ENCODE results near the gene DCBLD1.

DNA sequence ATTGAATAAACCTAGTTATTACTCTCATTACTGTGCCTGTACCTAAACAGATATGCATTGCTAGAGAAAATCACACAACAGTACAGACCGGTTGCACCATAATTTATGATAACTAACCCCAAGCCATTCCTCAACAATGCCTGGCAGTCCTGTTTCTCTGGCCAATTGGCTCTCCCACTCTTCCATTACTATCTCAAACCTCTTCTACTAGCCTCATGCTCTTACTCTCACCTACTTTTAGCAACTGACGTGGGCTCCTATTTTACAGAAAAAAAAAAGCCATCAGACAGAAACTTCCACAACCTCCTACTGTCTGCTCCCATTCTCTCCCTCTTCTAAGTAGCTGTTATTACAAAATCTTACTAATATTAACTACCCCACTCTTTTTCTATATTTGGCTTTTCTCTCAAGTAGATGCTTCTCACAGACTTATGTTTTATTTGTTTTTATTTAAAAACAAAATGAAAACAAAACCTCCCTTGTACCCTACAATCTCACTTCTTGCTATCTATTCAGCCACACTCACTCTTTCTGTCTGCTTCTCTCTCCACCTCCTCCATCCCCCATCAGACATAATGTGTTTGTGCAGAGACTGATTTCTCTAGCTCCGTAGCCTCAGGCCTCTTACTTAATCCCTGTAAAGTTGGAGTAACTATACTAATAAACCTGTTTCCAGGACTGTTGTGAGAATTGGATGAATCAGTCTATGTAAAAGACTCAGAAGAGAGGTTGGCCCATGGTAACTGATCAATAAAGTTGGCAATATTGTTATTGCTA, 110.7 kb downstream of the DCBLD1 start:
- TF ChIP-seq, protein P1, sequence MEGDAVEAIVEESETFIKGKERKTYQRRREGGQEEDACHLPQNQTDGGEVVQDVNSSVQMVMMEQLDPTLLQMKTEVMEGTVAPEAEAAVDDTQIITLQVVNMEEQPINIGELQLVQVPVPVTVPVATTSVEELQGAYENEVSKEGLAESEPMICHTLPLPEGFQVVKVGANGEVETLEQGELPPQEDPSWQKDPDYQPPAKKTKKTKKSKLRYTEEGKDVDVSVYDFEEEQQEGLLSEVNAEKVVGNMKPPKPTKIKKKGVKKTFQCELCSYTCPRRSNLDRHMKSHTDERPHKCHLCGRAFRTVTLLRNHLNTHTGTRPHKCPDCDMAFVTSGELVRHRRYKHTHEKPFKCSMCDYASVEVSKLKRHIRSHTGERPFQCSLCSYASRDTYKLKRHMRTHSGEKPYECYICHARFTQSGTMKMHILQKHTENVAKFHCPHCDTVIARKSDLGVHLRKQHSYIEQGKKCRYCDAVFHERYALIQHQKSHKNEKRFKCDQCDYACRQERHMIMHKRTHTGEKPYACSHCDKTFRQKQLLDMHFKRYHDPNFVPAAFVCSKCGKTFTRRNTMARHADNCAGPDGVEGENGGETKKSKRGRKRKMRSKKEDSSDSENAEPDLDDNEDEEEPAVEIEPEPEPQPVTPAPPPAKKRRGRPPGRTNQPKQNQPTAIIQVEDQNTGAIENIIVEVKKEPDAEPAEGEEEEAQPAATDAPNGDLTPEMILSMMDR (conservative IDR thresholded peaks at IDR 0.05): no peak
- no peak for TF ChIP-seq EZH2 (IDR thresholded peaks at IDR 0.05; ENCODE audit: low read depth)
